WTC11 (cell line): ENCODE data around the gene R3HCC1L.

Source experiments
- CREB1 ChIP-seq: sonication (generic); formaldehyde crosslinking; IDR thresholded peaks from 2 replicates; pipeline ENCODE4 v1.8.0; 2023; ENCODE audit warnings: mild to moderate bottlenecking, missing genetic modification reagents
- ELF4 ChIP-seq: sonication (generic); formaldehyde crosslinking; IDR thresholded peaks from 2 replicates; pipeline ENCODE4 v1.8.1; 2022; ENCODE audit warnings: low read depth, mild to moderate bottlenecking, moderate library complexity, missing genetic modification reagents
- FOXP1 ChIP-seq: sonication (generic); formaldehyde crosslinking; IDR thresholded peaks from 2 replicates; pipeline ENCODE4 v1.8.0; 2022; ENCODE audit warnings: missing genetic modification reagents, mild to moderate bottlenecking, moderate library complexity, borderline replicate concordance
- GABPB1 ChIP-seq: sonication (generic); formaldehyde crosslinking; IDR thresholded peaks from 2 replicates; pipeline ENCODE4 v1.8.1; 2023; ENCODE audit warnings: mild to moderate bottlenecking, missing genetic modification reagents
- JUN ChIP-seq: sonication (generic); formaldehyde crosslinking; IDR thresholded peaks from 2 replicates; pipeline ENCODE4 v1.8.0; 2023; ENCODE audit warnings: mild to moderate bottlenecking, missing genetic modification reagents
- RELA ChIP-seq: sonication (generic); formaldehyde crosslinking; IDR thresholded peaks from 2 replicates; pipeline ENCODE4 v1.8.1; 2022; ENCODE audit warnings: missing genetic modification reagents, mild to moderate bottlenecking, borderline replicate concordance
- RORB ChIP-seq: fragments of 250-450 bp; sonication (Bioruptor Pico); IDR thresholded peaks from 2 replicates; pipeline ENCODE4 v1.9.0; 2021; ENCODE audit warnings: mild to moderate bottlenecking
- TEAD4 ChIP-seq: sonication (generic); formaldehyde crosslinking; IDR thresholded peaks from 2 replicates; pipeline ENCODE4 v1.8.0; 2022; ENCODE audit warnings: mild to moderate bottlenecking, missing genetic modification reagents
- TF ChIP-seq, protein P1 (sequence below): fragments of 200-600 bp; IDR thresholded peaks from 2 replicates; pipeline ENCODE4 v1.8.0; 2022; ENCODE audit warnings: antibody characterized with exemption
- TF ChIP-seq, protein P2 (sequence below): sonication (generic); formaldehyde crosslinking; IDR thresholded peaks from 2 replicates; pipeline ENCODE4 v1.8.1; 2023; ENCODE audit warnings: mild to moderate bottlenecking, missing genetic modification reagents, moderate library complexity
- TF ChIP-seq, protein P3 (sequence below): sonication (generic); formaldehyde crosslinking; IDR thresholded peaks from 2 replicates; pipeline ENCODE4 v1.8.1; 2022; ENCODE audit warnings: mild to moderate bottlenecking, missing genetic modification reagents, moderate library complexity, borderline replicate concordance
- TF ChIP-seq, protein P4 (sequence below): sonication (generic); formaldehyde crosslinking; conservative IDR thresholded peaks from 2 replicates; pipeline ENCODE4 v1.8.1; 2022; ENCODE audit warnings: mild to moderate bottlenecking, missing genetic modification reagents

DNA sequence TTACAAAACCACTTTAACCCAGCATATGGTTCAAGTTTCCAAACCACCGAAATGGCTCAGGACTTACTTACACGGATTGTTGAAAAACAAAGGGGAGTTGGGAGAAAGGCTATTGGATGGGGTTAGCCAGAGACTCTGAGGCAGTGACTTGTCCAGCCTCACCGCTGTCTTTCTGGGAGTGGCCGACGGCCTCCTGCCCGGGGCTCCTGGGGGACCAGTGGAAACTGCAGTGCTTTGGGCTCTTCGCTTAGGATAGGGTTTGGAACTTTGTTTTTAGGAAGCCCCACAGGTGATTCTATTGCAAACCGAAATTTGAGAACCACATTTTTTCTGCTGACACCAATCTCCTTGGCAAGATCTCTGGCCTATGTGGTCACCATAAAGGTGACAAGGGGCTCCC lies 38.1 kb upstream of the R3HCC1L start:
- TF ChIP-seq JUN (no peak), TEAD4 (CRISPR knock-in tag) (no peak), RORB (no peak), FOXP1 (no peak), CREB1 (no peak), GABPB1 (CRISPR knock-in tag) (no peak), ELF4 (no peak), RELA (CRISPR knock-in tag) (no peak)
- TF ChIP-seq, protein P1, sequence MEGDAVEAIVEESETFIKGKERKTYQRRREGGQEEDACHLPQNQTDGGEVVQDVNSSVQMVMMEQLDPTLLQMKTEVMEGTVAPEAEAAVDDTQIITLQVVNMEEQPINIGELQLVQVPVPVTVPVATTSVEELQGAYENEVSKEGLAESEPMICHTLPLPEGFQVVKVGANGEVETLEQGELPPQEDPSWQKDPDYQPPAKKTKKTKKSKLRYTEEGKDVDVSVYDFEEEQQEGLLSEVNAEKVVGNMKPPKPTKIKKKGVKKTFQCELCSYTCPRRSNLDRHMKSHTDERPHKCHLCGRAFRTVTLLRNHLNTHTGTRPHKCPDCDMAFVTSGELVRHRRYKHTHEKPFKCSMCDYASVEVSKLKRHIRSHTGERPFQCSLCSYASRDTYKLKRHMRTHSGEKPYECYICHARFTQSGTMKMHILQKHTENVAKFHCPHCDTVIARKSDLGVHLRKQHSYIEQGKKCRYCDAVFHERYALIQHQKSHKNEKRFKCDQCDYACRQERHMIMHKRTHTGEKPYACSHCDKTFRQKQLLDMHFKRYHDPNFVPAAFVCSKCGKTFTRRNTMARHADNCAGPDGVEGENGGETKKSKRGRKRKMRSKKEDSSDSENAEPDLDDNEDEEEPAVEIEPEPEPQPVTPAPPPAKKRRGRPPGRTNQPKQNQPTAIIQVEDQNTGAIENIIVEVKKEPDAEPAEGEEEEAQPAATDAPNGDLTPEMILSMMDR, result no peak
- TF ChIP-seq, protein P2, sequence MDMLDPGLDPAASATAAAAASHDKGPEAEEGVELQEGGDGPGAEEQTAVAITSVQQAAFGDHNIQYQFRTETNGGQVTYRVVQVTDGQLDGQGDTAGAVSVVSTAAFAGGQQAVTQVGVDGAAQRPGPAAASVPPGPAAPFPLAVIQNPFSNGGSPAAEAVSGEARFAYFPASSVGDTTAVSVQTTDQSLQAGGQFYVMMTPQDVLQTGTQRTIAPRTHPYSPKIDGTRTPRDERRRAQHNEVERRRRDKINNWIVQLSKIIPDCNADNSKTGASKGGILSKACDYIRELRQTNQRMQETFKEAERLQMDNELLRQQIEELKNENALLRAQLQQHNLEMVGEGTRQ, result no peak
- TF ChIP-seq, protein P3, sequence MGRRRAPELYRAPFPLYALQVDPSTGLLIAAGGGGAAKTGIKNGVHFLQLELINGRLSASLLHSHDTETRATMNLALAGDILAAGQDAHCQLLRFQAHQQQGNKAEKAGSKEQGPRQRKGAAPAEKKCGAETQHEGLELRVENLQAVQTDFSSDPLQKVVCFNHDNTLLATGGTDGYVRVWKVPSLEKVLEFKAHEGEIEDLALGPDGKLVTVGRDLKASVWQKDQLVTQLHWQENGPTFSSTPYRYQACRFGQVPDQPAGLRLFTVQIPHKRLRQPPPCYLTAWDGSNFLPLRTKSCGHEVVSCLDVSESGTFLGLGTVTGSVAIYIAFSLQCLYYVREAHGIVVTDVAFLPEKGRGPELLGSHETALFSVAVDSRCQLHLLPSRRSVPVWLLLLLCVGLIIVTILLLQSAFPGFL (CRISPR knock-in tag), result no peak
- TF ChIP-seq, protein P4, sequence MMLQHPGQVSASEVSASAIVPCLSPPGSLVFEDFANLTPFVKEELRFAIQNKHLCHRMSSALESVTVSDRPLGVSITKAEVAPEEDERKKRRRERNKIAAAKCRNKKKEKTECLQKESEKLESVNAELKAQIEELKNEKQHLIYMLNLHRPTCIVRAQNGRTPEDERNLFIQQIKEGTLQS (CRISPR knock-in tag), result no peak
